Measurements from ENCODE around the gene ID1. TPM values are rescaled to one million over a fixed set of nuclear protein-coding genes. Genes with fewer than 3 reads are reported as not detected.
A peak's percentile ranks its signal among the peaks of the same experiment; 100 is the strongest.

Gene ID1
- total and polyA plus RNA-seq, 2 experiments from 2014 or later: 221 to 479 TPM

DNA sequence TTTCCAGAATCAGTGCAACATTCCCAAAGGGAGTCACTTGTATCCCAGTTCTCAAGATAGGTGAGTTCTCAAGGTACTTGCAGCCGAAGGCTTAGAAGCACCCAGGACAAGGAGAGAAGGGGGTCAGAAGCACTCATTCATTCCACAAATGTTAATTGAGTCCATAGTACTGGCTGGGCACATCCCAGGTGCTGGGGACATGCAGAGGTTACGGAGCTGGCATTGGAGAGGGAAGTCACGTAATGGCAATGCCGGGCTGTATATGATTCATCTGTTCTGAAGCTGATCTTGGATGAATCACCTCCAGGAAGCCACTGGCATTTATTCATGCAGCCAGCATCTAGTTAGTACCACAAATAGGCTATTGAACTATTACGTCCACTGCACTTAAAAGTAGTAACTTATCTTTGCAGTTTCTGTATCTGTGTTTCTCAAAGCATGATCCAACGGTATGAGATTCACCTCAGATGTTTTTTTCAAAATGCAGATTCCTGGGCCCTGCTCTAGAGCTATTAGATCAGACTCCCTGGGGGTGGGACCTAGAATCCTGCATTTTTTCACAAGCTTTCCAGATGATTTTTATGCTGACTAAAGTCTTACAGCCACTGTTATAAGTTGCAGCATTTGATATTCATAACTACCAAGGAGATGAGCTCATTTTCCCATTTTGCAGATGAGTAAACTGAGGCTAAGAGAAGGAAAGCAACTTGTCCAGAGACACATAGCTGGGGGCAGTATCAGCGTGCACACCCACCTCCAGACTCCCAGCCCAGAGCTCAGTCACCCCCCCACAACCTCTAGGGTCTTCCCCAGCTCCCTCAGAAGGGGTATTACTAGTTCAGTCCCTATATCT, 44.1 kb upstream of the ID1 start:
- Histone ChIP-seq H3K9me2 (ENCODE audit: insufficient read depth) (no peaks in the 10 kb centered on the region), H3K36me3 (ENCODE audit: insufficient read depth) (peaks cover 59% of the 10 kb centered on the region), H3K4me1 (ENCODE audit: insufficient read depth) (peaks cover 13% of the 10 kb centered on the region), H3K4me3 (no peak overlapping the region), H4K20me1 (replicated peaks; ENCODE audit: insufficient read depth) (peaks cover 22% of the 10 kb centered on the region; the same call in 1 of the 2 replicates), H3K27ac (ENCODE audit: low read depth) (peak overlapping the region; percentile 75), H3K27me3 (ENCODE audit: insufficient read depth) (no peaks in the 10 kb centered on the region), H3F3A (replicated peaks; ENCODE audit: low read depth) (peaks cover 71% of the 10 kb centered on the region), H3K79me2 (replicated peaks; ENCODE audit: insufficient read depth) (no peaks in the 10 kb centered on the region), H3K4me2 (no peak overlapping the region), H2AFZ (no peak overlapping the region)
- ATAC-seq (no peak), DNase-seq (ENCODE audit: low spot score) (no peak)
- Mint-ChIP-seq H3K9me3 (no peaks in the 10 kb centered on the region; the same call in 2 of the 3 replicates), H3K4me1 (peaks cover 18% of the 10 kb centered on the region; the same call in 2 of the 3 replicates), H3K36me3 (ENCODE audit: low read depth) (peaks cover 81% of the 10 kb centered on the region), H3K27me3 (ENCODE audit: insufficient read depth, low read depth, poor library complexity) (peaks cover 45% of the 10 kb centered on the region), H3K27ac (peak overlapping the region; percentile 97), H3K4me3 (no peak overlapping the region)
- TF ChIP-seq NANOG (IDR thresholded peaks at IDR 0.05; ENCODE audit: borderline replicate concordance) (no peak), CREB1 (CRISPR knock-in tag; IDR thresholded peaks at IDR 0.05; ENCODE audit: low read depth) (no peak), STAT1 (IDR thresholded peaks at IDR 0.05; ENCODE audit: unreplicated experiment) (no peak), EZH2 (IDR thresholded peaks at IDR 0.05; ENCODE audit: low read depth, unreplicated experiment) (no peak), ZNF331 (CRISPR knock-in tag; IDR thresholded peaks at IDR 0.05; ENCODE audit: low read depth) (no peak), JUNB (IDR thresholded peaks at IDR 0.05; ENCODE audit: unreplicated experiment) (no peak), EZH2phosphoT487 (IDR thresholded peaks at IDR 0.05; ENCODE audit: unreplicated experiment) (no peak), POLR2AphosphoS5 (IDR thresholded peaks at IDR 0.05; ENCODE audit: low read depth) (no peak)
- TF ChIP-seq, protein P1, sequence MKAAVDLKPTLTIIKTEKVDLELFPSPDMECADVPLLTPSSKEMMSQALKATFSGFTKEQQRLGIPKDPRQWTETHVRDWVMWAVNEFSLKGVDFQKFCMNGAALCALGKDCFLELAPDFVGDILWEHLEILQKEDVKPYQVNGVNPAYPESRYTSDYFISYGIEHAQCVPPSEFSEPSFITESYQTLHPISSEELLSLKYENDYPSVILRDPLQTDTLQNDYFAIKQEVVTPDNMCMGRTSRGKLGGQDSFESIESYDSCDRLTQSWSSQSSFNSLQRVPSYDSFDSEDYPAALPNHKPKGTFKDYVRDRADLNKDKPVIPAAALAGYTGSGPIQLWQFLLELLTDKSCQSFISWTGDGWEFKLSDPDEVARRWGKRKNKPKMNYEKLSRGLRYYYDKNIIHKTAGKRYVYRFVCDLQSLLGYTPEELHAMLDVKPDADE (IDR thresholded peaks at IDR 0.05): no peak

DNA sequence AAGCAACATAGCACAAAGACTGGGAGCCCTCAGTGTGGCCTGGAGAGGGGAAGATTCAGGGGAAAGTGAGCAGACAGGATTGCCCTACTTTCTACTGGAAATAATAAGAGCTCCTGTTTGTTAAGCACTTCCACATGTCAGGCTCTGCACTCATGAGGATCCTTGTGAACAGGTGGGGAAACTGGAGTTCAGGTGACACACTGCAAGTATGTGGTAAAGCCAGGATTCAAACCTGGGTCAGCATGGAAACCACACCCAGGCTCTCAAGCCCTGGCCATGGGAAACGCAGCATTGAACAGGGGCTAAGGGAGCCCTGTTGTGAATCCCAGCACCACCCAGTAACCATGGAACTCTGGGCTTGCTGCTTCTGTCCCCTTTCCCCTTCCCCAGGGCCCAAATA, 42.8 kb upstream of the ID1 start:
- Mint-ChIP-seq H3K27me3 (ENCODE audit: insufficient read depth, low read depth, poor library complexity) (peaks cover 51% of the 10 kb centered on the region), H3K4me1 (peaks cover 29% of the 10 kb centered on the region)
- H3F3A ChIP-seq (replicated peaks; ENCODE audit: low read depth): peaks cover 74% of the 10 kb centered on the region

More for the DNA sequence above, 42.8 kb upstream of the ID1 start:
- Histone ChIP-seq H2AFZ (no peak overlapping the region), H3K27me3 (ENCODE audit: insufficient read depth) (no peaks in the 10 kb centered on the region), H3K9me2 (ENCODE audit: insufficient read depth) (no peaks in the 10 kb centered on the region), H3K36me3 (ENCODE audit: insufficient read depth) (peaks cover 55% of the 10 kb centered on the region), H4K20me1 (replicated peaks; ENCODE audit: insufficient read depth) (peaks cover 27% of the 10 kb centered on the region; the same call in 1 of the 2 replicates), H3K27ac (ENCODE audit: low read depth) (peak overlapping the region; percentile 60), H3K4me1 (ENCODE audit: insufficient read depth) (peaks cover 26% of the 10 kb centered on the region), H3K4me3 (no peak overlapping the region), H3K4me2 (no peak overlapping the region), H3K79me2 (replicated peaks; ENCODE audit: insufficient read depth) (no peaks in the 10 kb centered on the region)
- Mint-ChIP-seq H3K27ac (no peak overlapping the region), H3K4me3 (no peak overlapping the region), H3K9me3 (peaks cover under 1% of the 10 kb centered on the region; the same call in 1 of the 3 replicates), H3K36me3 (ENCODE audit: low read depth) (peaks cover 85% of the 10 kb centered on the region)
- ATAC-seq: no peak
- no peak for DNase-seq (ENCODE audit: low spot score)
- TF ChIP-seq ZNF331 (CRISPR knock-in tag; IDR thresholded peaks at IDR 0.05; ENCODE audit: low read depth) (no peak), STAT1 (IDR thresholded peaks at IDR 0.05; ENCODE audit: unreplicated experiment) (no peak), EZH2phosphoT487 (IDR thresholded peaks at IDR 0.05; ENCODE audit: unreplicated experiment) (no peak), CREB1 (CRISPR knock-in tag; IDR thresholded peaks at IDR 0.05; ENCODE audit: low read depth) (no peak)
